ES-I3 (cell line): ENCODE measurements around the gene SCN1A.

Source experiments
- H3K36me3 ChIP-seq: 2 replicates; pipeline ENCODE4 v1.6.1; 2013; ENCODE audit warnings: mild to moderate bottlenecking, low read length, control low read depth, moderate library complexity; ENCODE audit not compliant: insufficient read depth
- H3K4me1 ChIP-seq: 2 replicates; pipeline ENCODE4 v1.6.1; 2013; ENCODE audit warnings: mild to moderate bottlenecking, control low read depth, low read length; ENCODE audit not compliant: insufficient read depth
- H3K9ac ChIP-seq: 2 replicates; pipeline ENCODE4 v1.6.1; 2013; ENCODE audit warnings: low read depth, mild to moderate bottlenecking, low read length, moderate library complexity
- H3K9me3 ChIP-seq: 2 replicates; pipeline ENCODE4 v1.6.1; 2013; ENCODE audit warnings: mild to moderate bottlenecking, low read length, moderate library complexity; ENCODE audit not compliant: control insufficient read depth, insufficient read depth

Gene SCN1A

GRCh38 chr2:166081852-166082251, 46.0 kb downstream of the SCN1A start:
- Histone ChIP-seq H3K9me3 (no peaks in the 10 kb centered on the region), H3K36me3 (no peaks in the 10 kb centered on the region), H3K9ac (no peak overlapping the region), H3K4me1 (no peaks in the 10 kb centered on the region)

GRCh38 chr2:166081131-166081632, 46.6 kb downstream of the SCN1A start:
- Histone ChIP-seq H3K9ac (no peak overlapping the region), H3K36me3 (no peaks in the 10 kb centered on the region), H3K9me3 (no peaks in the 10 kb centered on the region), H3K4me1 (no peaks in the 10 kb centered on the region)

GRCh38 chr2:166074430-166074829, 53.4 kb downstream of the SCN1A start:
- H3K36me3 ChIP-seq = no peaks in the 10 kb centered on the region
- H3K9ac ChIP-seq = no peak overlapping the region
- H3K4me1 ChIP-seq = no peaks in the 10 kb centered on the region
- no peaks in the 10 kb centered on the region for H3K9me3 ChIP-seq

GRCh38 chr2:166074011-166074410, 53.8 kb downstream of the SCN1A start:
- Histone ChIP-seq H3K4me1 (no peaks in the 10 kb centered on the region), H3K36me3 (no peaks in the 10 kb centered on the region), H3K9me3 (no peaks in the 10 kb centered on the region), H3K9ac (no peak overlapping the region)

- H3K4me1 ChIP-seq = no peaks in the 10 kb centered on the region
- no peak overlapping the region for H3K9ac ChIP-seq
- no peaks in the 10 kb centered on the region for H3K9me3 ChIP-seq
- no peaks in the 10 kb centered on the region for H3K36me3 ChIP-seq
Measured at GRCh38 chr2:166070231-166070630, 57.6 kb downstream of the SCN1A start.

GRCh38 chr2:166068981-166069380, 58.8 kb downstream of the SCN1A start:
- H3K9ac ChIP-seq = no peak overlapping the region
- no peaks in the 10 kb centered on the region for H3K9me3 ChIP-seq
- no peaks in the 10 kb centered on the region for H3K36me3 ChIP-seq
- no peaks in the 10 kb centered on the region for H3K4me1 ChIP-seq

GRCh38 chr2:166067229-166067628, 60.6 kb downstream of the SCN1A start:
- no peaks in the 10 kb centered on the region for H3K4me1 ChIP-seq
- no peaks in the 10 kb centered on the region for H3K9me3 ChIP-seq
- H3K9ac ChIP-seq = no peak overlapping the region
- no peaks in the 10 kb centered on the region for H3K36me3 ChIP-seq

GRCh38 chr2:166060191-166060590, 67.6 kb downstream of the SCN1A start:
- no peaks in the 10 kb centered on the region for H3K36me3 ChIP-seq
- no peak overlapping the region for H3K9ac ChIP-seq
- no peaks in the 10 kb centered on the region for H3K9me3 ChIP-seq
- no peaks in the 10 kb centered on the region for H3K4me1 ChIP-seq

- Histone ChIP-seq H3K4me1 (no peaks in the 10 kb centered on the region), H3K9ac (no peak overlapping the region), H3K36me3 (no peaks in the 10 kb centered on the region), H3K9me3 (no peaks in the 10 kb centered on the region)
Measured at GRCh38 chr2:166057370-166058164, 70.3 kb downstream of the SCN1A start.

- Histone ChIP-seq H3K4me1 (no peaks in the 10 kb centered on the region), H3K9me3 (no peaks in the 10 kb centered on the region), H3K36me3 (no peaks in the 10 kb centered on the region), H3K9ac (no peak overlapping the region)
Measured at GRCh38 chr2:166044853-166045483, 82.9 kb downstream of the SCN1A start.

- no peaks in the 10 kb centered on the region for H3K4me1 ChIP-seq
- H3K9me3 ChIP-seq = no peaks in the 10 kb centered on the region
- H3K36me3 ChIP-seq = no peaks in the 10 kb centered on the region
- no peak overlapping the region for H3K9ac ChIP-seq
Measured at GRCh38 chr2:166042768-166043390, 84.9 kb downstream of the SCN1A start.

GRCh38 chr2:166042356-166042755, 85.5 kb downstream of the SCN1A start:
- Histone ChIP-seq H3K36me3 (no peaks in the 10 kb centered on the region), H3K9me3 (no peaks in the 10 kb centered on the region), H3K4me1 (no peaks in the 10 kb centered on the region), H3K9ac (no peak overlapping the region)

GRCh38 chr2:166041613-166042012, 86.2 kb downstream of the SCN1A start:
- Histone ChIP-seq H3K9me3 (no peaks in the 10 kb centered on the region), H3K4me1 (no peaks in the 10 kb centered on the region), H3K36me3 (no peaks in the 10 kb centered on the region), H3K9ac (no peak overlapping the region)

GRCh38 chr2:166032361-166032760, 95.5 kb downstream of the SCN1A start:
- H3K4me1 ChIP-seq = peaks cover 3% of the 10 kb centered on the region; the same call in 1 of the 2 replicates
- H3K9ac ChIP-seq = no peak overlapping the region
- no peaks in the 10 kb centered on the region for H3K36me3 ChIP-seq
- no peaks in the 10 kb centered on the region for H3K9me3 ChIP-seq

- Histone ChIP-seq H3K36me3 (no peaks in the 10 kb centered on the region), H3K4me1 (peaks cover 3% of the 10 kb centered on the region; the same call in 1 of the 2 replicates), H3K9me3 (no peaks in the 10 kb centered on the region), H3K9ac (no peak overlapping the region)
Measured at GRCh38 chr2:166031054-166031453, 96.8 kb downstream of the SCN1A start.
